HG03159 (cell line): Measurements from ENCODE around the gene SUPT20H.

Experiments
- ATAC-seq: cut with Tn5 transposase; IDR thresholded peaks from one replicate; pipeline ENCODE4 v1.9.1; 2021; ENCODE audit warnings: mild to moderate bottlenecking, moderate library complexity; ENCODE audit not compliant: unreplicated experiment

The SUPT20H gene

DNA sequence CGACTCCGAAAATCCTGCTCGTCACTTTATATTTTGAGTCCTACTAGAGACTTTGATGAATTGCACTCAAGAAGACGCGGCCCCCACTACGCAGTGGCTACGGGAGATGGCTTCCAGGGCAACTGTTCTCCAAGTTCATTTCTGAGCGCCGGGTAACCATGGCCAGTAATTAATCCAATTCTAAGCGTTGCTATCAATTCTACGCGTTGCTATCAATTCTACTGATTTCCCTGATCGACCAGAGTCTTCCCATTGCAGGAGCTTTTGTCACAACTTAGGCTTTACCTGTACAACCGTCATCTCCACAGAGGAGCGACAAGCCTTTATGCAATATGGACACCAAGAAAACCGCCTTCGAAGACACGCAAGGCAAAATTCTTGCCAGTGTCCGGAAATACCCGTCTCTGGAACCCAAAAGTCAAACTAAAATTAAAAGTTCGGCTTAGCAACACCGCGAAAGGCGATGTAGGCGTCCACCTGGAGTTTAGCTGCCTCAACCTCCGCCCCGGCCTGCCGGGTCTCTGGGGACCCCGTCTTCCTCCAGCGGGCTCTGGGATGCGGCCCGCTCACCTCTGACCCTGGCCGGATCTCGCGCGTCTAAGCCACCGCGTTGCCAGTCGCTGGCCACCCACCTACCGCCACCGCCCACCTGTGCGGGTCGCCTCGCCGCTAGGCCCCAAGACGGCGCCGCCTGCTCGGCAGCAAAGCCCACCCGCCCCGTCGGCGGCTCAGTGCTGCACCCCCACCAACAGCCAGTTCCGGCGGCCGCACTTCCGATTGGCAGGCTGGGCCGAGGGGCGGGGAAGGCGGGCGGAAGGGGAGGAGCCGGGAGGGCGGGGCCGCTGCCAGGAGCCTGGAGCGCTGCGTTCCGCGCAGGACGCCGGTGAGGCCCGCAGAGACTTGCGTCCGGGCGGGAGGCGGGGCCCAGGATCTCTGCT is at the start of gene SUPT20H:
Gene SUPT20H (minus strand): TSS at position 779 of the 938 bp plus-strand sequence. CDS start 8,198 bp downstream, outside the sequence.
- ATAC-seq: peak; percentile 97

DNA sequence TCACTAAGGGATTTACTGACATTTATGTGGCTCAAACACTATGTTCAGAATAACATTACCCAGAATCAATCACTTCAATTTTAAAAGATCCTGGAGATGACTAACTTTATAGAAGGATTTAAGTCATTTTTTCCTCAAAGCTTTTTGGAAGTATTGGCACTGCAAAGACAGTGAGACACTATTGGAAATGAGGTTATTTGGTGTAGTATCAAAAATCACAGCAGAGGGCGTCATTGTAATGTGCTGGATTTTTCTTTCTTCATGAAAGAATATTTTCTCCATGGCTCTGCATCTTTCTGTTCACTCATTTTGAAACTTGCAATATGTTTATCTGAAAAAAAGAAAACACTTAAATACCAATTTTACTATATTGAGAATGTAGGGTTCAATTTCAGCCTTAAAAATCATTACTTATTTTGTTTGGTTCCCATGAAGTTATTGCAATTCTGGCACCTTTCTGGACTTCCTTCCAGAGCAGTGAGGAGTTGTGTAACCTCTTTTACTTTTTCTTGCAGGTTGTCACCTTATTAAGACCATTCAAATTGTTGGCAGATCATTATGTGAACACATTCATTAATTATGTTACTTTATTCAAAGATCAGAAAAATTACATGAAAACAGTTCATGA is 49.7 kb upstream of the SUPT20H start:
- ATAC-seq: peak; percentile 62

DNA sequence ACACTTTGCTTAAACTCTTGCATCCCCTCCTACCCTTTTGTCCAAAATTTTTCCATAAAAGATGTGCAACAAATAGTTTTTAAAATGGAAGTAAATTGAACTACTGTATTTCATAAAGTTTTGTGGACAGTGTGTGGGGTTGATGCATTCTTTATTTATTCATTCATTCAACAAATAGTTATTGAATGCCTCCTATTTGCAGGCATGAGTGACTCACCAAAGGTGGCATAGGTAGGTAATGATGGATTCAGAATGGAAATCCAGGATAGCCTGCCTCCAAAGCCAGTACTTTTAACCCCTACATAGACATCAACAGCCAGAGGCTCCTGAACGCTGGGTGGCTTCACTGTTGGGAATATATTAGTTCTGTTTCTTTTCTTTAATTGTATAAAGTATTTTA is 48.4 kb upstream of the SUPT20H start:
- ATAC-seq: no peak

DNA sequence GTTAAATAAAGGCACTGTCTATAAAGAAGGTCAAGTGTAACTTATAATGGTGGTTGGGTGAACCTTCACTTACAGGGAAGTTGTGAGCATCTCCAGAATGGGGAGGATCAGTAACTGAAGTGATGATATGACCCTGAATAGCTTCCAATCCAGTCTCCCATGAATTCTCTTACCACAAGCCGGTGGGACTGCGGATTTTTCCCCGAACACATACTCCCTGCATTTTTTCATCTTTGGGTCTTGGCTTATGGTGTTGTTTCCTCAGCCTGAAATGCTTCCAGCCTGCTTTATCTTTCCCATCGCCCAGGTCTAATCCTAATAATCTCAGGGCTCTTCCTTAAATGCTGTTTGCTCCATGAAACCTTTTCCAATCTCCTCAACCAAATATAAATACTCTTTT is 48.0 kb upstream of the SUPT20H start:
- no peak for ATAC-seq

DNA sequence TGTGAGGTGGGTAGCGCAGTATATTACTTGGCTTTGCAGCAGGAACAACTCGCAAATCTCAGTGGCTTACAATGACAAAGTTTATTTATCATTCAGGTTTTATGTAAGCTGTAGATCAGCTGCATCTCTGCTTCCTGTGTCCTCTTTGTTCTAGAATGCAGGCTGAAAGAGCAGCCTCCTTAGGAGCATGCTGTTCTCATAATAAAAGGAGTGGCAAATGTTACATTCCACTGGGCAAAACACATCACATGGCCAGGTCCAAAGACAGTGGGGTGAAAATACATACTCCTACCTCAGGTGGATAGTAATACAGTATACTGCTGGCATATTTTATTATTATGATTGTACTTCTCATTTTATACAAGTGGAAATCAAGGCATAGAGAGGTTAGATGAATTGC is 47.2 kb upstream of the SUPT20H start:
- ATAC-seq: no peak

DNA sequence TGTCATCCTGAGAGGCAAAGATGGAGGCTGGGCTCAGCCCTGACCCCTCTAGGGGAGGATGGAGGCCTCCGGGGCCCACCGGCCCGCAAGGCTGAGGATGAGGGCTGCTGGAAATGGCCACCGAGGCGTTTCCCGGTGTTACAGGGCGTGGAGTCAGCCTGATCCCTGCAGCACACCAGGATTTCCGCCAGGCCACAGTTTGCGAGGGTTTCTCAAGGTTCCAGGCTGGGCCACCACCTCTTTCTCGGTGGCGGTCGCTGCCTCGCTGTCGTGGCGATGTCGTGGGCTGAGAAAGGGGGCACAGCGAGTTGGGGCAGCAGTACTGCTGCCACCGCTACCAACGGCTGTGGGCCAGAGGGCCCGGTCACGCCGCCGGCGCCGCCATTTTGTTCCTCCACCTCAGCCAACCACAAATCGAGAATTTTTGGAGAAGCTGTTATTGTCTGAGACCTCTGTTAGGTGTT is 45.8 kb upstream of the SUPT20H start, which contains the start of gene CSNK1A1L:
Gene CSNK1A1L (minus strand): TSS at position 414 of the 464 bp plus-strand sequence. CDS start 408 bp downstream, at position 6.
- no peak for ATAC-seq

DNA sequence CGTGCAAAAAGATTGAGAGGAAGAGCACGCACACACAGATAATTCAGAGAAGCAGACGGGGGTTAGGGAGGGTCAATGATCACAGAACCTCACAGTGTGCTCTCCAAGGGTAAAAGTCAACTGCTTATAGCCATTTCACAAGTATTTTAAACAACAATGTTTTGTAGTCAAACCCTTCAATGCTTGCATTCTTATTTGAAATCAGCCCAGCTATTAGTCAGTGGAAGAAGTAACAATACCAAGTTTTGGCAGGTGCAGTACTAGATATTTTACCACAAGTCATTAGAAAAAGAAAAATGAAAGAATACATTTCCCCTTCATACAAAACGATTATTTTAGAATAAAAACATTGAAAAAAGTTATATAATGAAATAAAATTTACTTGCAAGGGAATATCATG is 43.4 kb upstream of the SUPT20H start:
- ATAC-seq: no peak

DNA sequence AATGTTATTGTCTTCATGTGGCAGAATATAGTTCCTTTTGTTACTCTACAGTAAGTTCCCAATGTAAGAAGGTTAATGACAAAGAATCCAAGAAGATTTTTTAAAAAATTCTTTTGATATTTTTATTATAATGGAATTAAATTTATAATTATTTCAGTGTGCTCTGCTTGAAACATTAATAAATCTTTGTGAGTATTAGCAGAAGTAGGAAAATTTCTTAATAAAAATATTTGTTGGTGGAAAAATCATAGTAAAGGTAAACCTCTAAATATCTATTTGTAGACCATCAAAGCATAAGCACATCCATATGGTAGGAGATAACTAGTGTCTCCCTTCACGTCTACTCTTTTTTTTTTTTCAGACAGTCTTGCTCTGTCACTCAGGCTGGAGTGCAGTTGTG is 41.7 kb upstream of the SUPT20H start:
- no peak for ATAC-seq

DNA sequence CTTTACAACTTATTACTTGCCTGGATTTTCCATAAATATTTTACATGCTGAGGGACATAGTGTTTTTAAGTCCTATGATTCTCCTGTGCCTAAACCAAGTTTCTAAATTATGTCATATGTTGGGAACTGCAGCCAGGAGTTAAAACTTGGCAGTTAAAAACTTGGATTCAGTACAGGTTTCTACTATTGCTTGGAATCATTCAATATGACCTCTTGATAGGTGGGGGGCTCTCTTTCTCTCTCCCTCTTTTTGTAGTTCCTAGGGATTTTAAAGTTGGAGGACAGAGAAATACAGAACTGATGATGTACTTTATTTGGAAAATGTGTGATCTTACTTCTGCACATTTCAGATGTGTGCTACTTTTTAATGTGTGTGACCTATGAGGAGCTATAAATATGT is 41.2 kb upstream of the SUPT20H start:
- no peak for ATAC-seq

DNA sequence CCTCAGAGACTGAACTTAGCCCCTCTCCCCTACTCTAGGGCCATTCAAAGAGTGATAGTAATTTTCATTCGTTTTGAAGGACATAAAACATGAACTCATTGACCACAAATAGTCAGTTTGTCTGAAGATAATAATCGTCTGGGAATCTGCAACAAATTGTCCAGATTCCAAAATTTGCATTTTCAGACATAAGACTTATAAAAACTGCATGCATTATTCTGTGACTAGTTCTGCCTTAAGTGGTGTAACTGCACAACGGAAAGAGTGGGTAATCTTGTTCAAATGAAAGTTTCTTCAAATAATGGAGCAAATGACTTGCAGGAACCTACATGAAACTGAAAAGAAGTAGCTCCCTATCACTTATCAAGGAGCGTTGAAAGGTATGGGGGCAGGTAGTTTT is 37.6 kb upstream of the SUPT20H start:
- no peak for ATAC-seq

DNA sequence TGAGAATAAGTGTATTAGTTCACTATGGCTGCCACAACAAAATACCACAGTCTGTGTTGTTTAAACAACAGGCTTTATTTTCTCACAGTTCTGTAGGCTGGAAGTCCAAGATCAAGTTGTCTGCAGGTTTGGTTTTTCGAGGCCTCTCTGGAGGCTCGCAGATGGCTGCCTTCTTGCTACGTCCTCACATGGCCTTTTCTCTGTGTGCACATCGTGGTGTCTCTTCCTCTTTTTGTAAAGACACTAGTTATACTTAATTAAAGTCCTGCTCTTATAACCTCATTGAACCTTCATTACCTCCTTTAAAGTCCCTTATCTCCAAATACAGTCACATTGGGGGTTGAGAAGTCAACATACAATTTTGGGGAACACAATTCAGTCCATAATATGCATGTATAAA is 35.4 kb upstream of the SUPT20H start:
- ATAC-seq: no peak

DNA sequence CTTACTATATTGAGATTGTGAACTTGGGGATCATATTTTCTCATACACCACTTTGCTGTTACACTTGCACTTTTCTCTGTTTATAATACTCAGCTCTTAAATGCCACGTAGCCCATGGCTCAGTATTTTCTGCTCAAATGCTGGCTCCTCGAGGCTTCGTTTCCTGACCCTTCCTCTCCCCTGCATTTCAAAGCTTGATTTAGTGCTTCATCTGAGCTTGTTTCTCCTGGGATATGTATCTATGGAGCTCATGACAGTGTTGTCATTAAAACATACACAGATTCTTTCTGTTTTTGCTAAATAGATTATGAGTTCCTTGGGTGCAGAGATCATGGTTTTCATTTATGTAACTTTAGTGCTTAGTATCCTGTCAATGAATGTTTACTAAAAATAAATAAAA is 34.6 kb upstream of the SUPT20H start:
- ATAC-seq: no peak

DNA sequence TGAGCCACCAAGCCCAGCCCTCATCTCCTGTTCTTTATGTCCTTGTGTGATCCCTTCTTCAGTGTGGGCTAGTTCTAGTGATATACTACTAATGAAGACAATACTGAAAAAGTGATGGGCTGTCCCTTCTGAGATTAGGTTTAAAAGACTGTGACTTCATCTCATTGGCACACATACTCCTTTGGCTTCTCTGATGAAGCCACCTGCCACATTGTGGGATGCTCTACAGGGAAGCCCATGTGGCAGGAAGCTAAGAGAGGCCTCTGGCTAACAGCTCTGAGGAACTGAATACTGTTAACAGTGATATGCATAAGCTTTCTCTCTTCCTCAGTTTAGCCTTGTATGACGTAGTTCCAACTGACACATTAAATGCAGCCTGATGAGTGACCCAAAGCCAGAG is 32.3 kb upstream of the SUPT20H start:
- no peak for ATAC-seq

DNA sequence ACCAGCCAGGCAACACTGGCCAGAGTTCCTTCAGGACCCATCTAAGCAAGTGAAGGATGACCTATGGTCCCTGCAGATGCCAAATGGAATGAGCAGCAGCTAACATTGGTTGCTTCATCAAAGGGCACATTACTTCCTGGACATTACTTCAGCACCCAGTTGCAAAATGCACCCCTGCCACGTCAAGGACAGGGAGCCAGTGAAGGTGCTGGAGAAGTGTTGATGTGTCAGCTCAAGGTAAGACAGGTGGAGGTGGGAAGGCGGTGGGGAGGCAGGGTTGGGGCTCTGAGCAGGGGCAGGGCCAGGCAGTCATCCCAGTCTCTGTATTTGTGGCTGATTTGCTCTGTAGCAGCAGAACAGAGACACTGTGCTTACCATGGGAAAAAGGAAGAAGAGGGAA is 31.4 kb upstream of the SUPT20H start:
- ATAC-seq: no peak

DNA sequence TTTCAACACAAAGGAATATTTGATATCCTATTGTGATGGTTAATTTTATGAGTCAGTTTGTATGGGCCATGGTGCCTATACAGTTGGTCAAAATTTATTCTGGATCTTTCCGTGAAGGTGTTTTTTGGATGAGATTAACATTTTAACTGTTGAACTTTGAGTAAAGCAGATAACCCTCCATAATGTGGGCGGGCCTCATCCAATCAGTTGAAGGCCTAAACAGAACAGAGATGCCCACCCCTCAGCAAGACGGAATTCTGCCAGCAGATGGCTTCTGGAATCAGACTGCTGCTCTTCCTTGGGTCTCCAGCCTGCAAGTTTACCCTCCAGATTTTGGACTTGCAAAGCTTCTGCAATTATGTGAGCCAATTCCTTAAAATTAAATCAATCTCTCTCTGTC is 30.0 kb upstream of the SUPT20H start:
- ATAC-seq: no peak

DNA sequence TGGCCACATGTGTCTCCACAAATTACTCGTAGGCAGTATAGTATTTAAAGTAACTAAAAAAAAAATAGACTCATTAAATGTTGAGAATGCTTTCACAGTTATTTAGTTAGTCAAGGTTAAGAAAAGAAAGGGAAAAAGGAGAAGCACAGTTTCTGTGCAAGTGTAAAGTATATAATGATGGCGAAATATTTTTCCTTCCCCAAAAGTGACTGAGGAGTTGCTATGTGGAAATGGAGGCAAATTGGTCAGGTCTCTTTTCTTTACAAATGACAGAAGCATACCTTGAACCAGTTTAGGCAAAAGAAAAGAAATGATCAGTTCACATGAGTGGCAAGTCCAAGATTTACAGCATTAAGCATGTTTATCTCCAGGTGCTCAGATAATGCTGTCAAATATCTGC is 28.0 kb upstream of the SUPT20H start:
- ATAC-seq: no peak

DNA sequence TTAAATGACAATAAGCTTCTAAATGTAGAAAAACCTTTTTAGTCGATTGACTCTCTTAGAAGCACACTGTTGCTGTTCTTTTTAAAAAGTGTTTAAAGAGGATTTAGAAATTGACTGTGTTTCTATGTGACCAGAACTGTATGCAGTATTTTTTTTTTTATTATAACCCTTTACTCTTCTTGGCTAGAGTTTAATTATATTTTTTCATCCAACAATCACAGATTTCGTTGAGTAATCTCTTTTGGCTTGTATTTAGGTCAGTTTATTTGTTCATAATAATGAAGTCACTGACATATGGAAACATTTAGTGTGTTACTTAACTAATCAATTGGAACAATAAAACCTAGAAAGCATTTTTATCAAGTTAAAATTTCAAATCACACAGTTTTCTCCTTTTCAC is 26.1 kb upstream of the SUPT20H start:
- no peak for ATAC-seq

DNA sequence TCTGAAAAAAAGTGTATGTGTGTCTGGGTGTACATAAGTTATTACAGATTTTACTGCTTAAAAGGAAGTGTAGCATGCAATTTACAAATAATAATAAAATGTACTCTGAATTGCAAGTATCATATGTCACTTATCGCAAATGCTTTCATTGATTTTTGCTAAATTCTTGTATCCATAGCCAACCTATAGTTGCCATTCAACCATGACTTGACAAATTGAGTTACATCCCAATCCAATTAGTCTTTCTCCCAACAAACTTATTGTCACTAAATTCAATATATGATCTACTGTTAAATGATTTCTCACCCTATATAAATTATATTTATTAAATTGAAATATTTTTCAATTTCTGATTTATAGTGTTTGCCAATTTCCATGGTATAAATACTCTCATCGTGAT is 17.3 kb upstream of the SUPT20H start:
- ATAC-seq: no peak

DNA sequence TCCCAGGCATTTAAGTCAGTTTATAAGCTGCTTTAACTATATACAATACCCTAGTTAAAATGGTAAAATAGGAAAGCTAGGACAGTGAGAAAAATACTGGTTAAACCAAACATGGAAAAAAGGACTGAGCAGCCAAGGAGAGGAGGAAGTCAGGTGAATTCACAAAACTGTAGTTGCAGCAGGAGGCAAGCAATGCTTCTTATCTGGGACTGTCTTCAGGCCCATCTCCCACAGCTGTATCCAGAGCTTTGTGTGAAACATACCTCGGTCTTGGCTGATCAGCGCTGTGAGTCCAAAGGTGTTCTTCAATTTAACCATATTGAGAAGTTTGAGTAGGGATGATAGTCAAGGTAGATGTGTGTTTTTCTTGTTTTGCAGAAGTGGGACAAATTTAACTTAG is 15.7 kb upstream of the SUPT20H start:
- ATAC-seq: no peak

DNA sequence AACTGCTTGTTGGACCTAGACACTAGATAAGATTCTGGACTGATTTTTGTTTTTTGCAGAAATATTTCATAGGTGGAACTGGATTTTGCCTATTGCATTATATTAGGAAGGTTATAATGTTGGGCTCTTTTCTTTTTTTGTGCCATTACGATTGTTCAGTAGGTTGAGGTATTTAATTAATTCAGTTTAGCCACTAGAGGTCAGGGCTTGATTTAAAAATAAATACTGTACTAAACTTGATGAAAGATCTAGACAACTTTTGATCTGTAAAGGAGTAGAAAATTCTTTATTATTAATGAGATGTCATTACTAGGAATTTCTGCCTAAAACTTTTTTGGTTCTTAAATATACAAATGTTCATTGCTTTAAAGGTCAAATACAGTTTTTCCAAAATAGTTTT is 15.2 kb upstream of the SUPT20H start:
- ATAC-seq: no peak

DNA sequence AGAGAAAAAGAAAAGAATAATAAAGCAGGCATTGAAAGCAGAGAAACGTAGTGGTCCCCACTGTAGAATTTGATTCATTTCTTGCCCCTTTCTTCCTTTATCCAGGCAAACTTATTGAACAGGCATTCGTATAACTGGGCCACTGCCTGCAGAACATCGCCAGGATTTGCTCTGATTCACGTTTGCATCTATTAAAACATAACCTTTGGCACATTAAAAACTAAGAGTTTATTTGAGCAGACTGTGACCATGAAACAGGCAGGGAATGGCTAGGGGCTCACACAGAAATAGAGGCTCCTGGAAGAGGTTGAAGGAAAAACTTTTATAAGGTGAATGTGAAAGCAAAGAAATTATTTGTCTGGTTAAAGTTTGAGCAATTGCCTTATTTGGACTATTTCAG is 12.5 kb upstream of the SUPT20H start:
- no peak for ATAC-seq

DNA sequence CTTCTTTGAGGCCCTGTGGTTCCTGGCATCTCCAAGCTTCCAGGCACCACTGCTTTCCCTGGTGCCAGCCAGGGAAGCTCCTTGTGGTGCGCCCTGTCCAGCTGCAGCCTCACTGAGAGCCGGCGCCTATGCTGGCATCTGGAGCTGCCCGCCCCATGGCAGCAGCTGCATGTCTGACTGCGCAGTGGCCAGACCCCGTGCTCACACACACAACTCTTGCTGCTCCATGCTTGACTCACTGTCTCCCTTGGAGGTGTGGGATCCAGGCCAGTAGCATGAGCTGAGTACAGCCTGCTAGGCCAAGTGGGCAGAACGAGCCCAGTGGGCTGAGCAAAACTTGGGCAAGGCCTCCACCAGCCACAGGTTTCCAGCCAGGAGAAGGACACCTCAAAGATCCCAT is 11.5 kb upstream of the SUPT20H start:
- ATAC-seq: no peak
